GM18517 (cell line): ENCODE data around the gene PTEN.
"Not testable (repeated sequence)": the region's sequence is repeated elsewhere in the genome, so short reads cannot be mapped to it uniquely, and the experiment has no call there.

Experiments used
- ATAC-seq: cut with Tn5 transposase; IDR thresholded peaks from one replicate; pipeline ENCODE4 v1.9.1; 2021; ENCODE audit warnings: mild to moderate bottlenecking, moderate library complexity; ENCODE audit not compliant: unreplicated experiment

PTEN gene

GRCh38 chr10:87844837-87845623 lies 18.4 kb upstream of the PTEN start:
- ATAC-seq = no peak

GRCh38 chr10:87845624-87845998 lies 17.8 kb upstream of the PTEN start:
- ATAC-seq = no peak

GRCh38 chr10:87846023-87846422 lies 17.4 kb upstream of the PTEN start:
- ATAC-seq = no peak

GRCh38 chr10:87846711-87847110 lies 16.7 kb upstream of the PTEN start:
- ATAC-seq = not testable (repeated sequence)

GRCh38 chr10:87847550-87847949 lies 15.9 kb upstream of the PTEN start:
- no peak for ATAC-seq

- ATAC-seq = no peak
Measured at GRCh38 chr10:87849001-87849400, 14.4 kb upstream of the PTEN start.

GRCh38 chr10:87850742-87851205 lies 12.7 kb upstream of the PTEN start:
- ATAC-seq = no peak

GRCh38 chr10:87852089-87852488 lies 11.3 kb upstream of the PTEN start:
- ATAC-seq = no peak

- not testable (repeated sequence) for ATAC-seq
Measured at GRCh38 chr10:87855247-87855646, 8.2 kb upstream of the PTEN start.

- not testable (repeated sequence) for ATAC-seq
Measured at GRCh38 chr10:87855665-87856064, 7.8 kb upstream of the PTEN start.

- no peak for ATAC-seq
Measured at GRCh38 chr10:87860156-87860795, 3.1 kb upstream of the PTEN start.

- no peak for ATAC-seq
Measured at GRCh38 chr10:87860816-87861403, 2.5 kb upstream of the PTEN start.

GRCh38 chr10:87861566-87861952 lies 1.9 kb upstream of the PTEN start:
- ATAC-seq = peak; percentile 12

GRCh38 chr10:87861953-87862678 lies 1.3 kb upstream of the PTEN start:
- peak; percentile 55 for ATAC-seq

- peak; percentile 16 for ATAC-seq
Measured at GRCh38 chr10:87862679-87863052, 759 bp upstream of the PTEN start.

GRCh38 chr10:87863951-87864495 lies 598 bp downstream of the PTEN start:
- not testable (repeated sequence) for ATAC-seq

GRCh38 chr10:87864496-87865059 lies 1.2 kb downstream of the PTEN start:
- ATAC-seq = no peak

- no peak for ATAC-seq
Measured at GRCh38 chr10:87865241-87865881, 1.9 kb downstream of the PTEN start.

GRCh38 chr10:87866412-87866974 lies 3.1 kb downstream of the PTEN start:
- ATAC-seq = no peak

- ATAC-seq = no peak
Measured at GRCh38 chr10:87867453-87867852, 4.0 kb downstream of the PTEN start.
